GM23338 (cell line): ENCODE data around the gene TAS2R1. TPM values are rescaled to one million over a fixed set of nuclear protein-coding genes. Genes with fewer than 3 reads are reported as not detected.

Experiments
- EZH2phosphoT487 ChIP-seq: fragments of 200-600 bp; sonication (generic); IDR thresholded peaks from one replicate; pipeline ENCODE4 v1.8.1; 2018; ENCODE audit warnings: antibody characterized with exemption; ENCODE audit not compliant: unreplicated experiment
- JUNB ChIP-seq: IDR thresholded peaks from one replicate; pipeline ENCODE4 v1.6.1; 2016; ENCODE audit warnings: antibody characterized with exemption; ENCODE audit not compliant: unreplicated experiment
- NANOG ChIP-seq: IDR thresholded peaks from 2 replicates; pipeline ENCODE4 v1.6.1; 2016; ENCODE audit warnings: antibody characterized with exemption, borderline replicate concordance
- ZNF114 ChIP-seq: fragments of 250-450 bp; sonication (Bioruptor Pico); IDR thresholded peaks from 2 replicates; pipeline ENCODE4 v1.5.0; 2020; ENCODE audit warnings: mild to moderate bottlenecking, moderate library complexity
- polyA plus RNA-seq: library from polyadenylated mRNA; unstranded; fragments of >200 nt; fragmentation: Nextera tagmentation; extraction: Ambion mirVana; gene quantifications from 2 replicates; pipeline ENCODE4 v1.2.1, GENCODE V29; 2016
- total RNA-seq: library from RNA; depleted of rRNA; stranded (reverse); fragments of >200 nt; shearing (Covaris generic); gene quantifications from 2 replicates; pipeline ENCODE4 v1.2.3, GENCODE V29; 2014
- TF ChIP-seq, protein P1 (sequence below): fragments of 250-450 bp; sonication (Bioruptor Pico); IDR thresholded peaks from 2 replicates; pipeline ENCODE4 v1.5.0; 2020; ENCODE audit warnings: mild to moderate bottlenecking, moderate library complexity
- TF ChIP-seq, protein P2 (sequence below), 2 experiments: fragments of 200-600 bp in 1 of 2; sonication (generic) in 1 of 2; conservative IDR thresholded peaks; 2 replicates each; pipeline versions ENCODE4 v1.5.1 to v1.6.1; 2016 to 2017; ENCODE audit warnings: antibody characterized with exemption in 2 of 2, low read depth in 2 of 2, mild to moderate bottlenecking in 2 of 2, moderate library complexity in 1 of 2
- TF ChIP-seq, protein P3 (sequence below): IDR thresholded peaks from 2 replicates; pipeline ENCODE4 v1.6.1; 2016; ENCODE audit warnings: antibody characterized with exemption

The TAS2R1 gene
- total and polyA plus RNA-seq, 2 experiments from 2014 or later: 0.19 TPM; not detected in 1

DNA sequence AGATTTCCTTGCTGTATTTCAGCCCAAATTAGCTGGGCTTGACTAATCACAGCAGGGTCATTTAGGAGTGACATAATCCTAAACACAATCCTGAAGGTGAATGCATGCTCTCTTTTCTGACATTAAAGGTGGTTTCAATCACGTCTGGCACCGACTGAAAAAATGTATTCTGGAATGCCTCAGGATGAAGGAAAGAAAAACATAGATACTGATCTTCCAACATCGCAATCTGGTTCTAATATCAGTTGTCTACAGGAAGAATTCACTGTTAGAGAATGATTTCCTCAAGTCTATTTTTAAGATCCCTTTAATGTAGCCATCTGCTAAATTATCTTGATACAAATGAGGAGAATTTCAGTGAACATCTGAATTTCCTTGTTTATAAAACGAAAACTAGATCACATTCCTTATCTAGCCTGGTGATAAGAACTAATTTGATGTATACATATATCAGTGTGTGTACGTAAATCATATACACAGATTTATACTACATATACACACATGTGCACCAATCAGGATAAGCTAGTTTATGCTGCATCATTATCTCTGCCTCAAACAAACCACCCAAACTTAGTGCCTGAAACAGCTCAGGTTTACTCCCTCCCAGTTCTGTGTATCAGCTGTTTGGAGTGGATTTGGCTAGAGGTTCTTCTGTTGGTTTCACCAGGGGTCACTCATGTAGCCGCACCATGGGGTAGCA, 31.3 kb upstream of the TAS2R1 start (continued):
- TF ChIP-seq, protein P1, sequence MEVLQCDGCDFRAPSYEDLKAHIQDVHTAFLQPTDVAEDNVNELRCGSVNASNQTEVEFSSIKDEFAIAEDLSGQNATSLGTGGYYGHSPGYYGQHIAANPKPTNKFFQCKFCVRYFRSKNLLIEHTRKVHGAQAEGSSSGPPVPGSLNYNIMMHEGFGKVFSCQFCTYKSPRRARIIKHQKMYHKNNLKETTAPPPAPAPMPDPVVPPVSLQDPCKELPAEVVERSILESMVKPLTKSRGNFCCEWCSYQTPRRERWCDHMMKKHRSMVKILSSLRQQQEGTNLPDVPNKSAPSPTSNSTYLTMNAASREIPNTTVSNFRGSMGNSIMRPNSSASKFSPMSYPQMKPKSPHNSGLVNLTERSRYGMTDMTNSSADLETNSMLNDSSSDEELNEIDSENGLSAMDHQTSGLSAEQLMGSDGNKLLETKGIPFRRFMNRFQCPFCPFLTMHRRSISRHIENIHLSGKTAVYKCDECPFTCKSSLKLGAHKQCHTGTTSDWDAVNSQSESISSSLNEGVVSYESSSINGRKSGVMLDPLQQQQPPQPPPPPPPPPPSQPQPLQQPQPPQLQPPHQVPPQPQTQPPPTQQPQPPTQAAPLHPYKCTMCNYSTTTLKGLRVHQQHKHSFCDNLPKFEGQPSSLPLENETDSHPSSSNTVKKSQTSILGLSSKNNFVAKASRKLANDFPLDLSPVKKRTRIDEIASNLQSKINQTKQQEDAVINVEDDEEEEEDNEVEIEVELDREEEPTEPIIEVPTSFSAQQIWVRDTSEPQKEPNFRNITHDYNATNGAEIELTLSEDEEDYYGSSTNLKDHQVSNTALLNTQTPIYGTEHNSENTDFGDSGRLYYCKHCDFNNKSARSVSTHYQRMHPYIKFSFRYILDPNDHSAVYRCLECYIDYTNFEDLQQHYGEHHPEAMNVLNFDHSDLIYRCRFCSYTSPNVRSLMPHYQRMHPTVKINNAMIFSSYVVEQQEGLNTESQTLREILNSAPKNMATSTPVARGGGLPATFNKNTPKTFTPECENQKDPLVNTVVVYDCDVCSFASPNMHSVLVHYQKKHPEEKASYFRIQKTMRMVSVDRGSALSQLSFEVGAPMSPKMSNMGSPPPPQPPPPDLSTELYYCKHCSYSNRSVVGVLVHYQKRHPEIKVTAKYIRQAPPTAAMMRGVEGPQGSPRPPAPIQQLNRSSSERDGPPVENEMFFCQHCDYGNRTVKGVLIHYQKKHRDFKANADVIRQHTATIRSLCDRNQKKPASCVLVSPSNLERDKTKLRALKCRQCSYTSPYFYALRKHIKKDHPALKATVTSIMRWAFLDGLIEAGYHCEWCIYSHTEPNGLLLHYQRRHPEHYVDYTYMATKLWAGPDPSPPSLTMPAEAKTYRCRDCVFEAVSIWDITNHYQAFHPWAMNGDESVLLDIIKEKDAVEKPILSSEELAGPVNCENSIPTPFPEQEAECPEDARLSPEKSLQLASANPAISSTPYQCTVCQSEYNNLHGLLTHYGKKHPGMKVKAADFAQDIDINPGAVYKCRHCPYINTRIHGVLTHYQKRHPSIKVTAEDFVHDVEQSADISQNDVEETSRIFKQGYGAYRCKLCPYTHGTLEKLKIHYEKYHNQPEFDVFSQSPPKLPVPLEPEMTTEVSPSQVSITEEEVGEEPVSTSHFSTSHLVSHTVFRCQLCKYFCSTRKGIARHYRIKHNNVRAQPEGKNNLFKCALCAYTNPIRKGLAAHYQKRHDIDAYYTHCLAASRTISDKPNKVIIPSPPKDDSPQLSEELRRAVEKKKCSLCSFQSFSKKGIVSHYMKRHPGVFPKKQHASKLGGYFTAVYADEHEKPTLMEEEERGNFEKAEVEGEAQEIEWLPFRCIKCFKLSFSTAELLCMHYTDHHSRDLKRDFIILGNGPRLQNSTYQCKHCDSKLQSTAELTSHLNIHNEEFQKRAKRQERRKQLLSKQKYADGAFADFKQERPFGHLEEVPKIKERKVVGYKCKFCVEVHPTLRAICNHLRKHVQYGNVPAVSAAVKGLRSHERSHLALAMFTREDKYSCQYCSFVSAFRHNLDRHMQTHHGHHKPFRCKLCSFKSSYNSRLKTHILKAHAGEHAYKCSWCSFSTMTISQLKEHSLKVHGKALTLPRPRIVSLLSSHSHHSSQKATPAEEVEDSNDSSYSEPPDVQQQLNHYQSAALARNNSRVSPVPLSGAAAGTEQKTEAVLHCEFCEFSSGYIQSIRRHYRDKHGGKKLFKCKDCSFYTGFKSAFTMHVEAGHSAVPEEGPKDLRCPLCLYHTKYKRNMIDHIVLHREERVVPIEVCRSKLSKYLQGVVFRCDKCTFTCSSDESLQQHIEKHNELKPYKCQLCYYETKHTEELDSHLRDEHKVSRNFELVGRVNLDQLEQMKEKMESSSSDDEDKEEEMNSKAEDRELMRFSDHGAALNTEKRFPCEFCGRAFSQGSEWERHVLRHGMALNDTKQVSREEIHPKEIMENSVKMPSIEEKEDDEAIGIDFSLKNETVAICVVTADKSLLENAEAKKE (CRISPR knock-in tag): no peak
- TF ChIP-seq NANOG (no peak), ZNF114 (CRISPR knock-in tag) (no peak), EZH2phosphoT487 (no peak), JUNB (no peak)
- TF ChIP-seq, protein P2, sequence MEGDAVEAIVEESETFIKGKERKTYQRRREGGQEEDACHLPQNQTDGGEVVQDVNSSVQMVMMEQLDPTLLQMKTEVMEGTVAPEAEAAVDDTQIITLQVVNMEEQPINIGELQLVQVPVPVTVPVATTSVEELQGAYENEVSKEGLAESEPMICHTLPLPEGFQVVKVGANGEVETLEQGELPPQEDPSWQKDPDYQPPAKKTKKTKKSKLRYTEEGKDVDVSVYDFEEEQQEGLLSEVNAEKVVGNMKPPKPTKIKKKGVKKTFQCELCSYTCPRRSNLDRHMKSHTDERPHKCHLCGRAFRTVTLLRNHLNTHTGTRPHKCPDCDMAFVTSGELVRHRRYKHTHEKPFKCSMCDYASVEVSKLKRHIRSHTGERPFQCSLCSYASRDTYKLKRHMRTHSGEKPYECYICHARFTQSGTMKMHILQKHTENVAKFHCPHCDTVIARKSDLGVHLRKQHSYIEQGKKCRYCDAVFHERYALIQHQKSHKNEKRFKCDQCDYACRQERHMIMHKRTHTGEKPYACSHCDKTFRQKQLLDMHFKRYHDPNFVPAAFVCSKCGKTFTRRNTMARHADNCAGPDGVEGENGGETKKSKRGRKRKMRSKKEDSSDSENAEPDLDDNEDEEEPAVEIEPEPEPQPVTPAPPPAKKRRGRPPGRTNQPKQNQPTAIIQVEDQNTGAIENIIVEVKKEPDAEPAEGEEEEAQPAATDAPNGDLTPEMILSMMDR (conservative IDR thresholded peaks at IDR 0.05; ENCODE audit: low read depth in 2 of 2): no peak
- TF ChIP-seq, protein P3, sequence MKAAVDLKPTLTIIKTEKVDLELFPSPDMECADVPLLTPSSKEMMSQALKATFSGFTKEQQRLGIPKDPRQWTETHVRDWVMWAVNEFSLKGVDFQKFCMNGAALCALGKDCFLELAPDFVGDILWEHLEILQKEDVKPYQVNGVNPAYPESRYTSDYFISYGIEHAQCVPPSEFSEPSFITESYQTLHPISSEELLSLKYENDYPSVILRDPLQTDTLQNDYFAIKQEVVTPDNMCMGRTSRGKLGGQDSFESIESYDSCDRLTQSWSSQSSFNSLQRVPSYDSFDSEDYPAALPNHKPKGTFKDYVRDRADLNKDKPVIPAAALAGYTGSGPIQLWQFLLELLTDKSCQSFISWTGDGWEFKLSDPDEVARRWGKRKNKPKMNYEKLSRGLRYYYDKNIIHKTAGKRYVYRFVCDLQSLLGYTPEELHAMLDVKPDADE: no peak
